Measurements from ENCODE around the gene C1orf35. TPM values are rescaled to one million over a fixed set of nuclear protein-coding genes. Genes with fewer than 3 reads are reported as not detected.

Gene C1orf35
- total and polyA plus RNA-seq, 2 experiments from 2014 or later = 12.3 to 24.6 TPM

DNA sequence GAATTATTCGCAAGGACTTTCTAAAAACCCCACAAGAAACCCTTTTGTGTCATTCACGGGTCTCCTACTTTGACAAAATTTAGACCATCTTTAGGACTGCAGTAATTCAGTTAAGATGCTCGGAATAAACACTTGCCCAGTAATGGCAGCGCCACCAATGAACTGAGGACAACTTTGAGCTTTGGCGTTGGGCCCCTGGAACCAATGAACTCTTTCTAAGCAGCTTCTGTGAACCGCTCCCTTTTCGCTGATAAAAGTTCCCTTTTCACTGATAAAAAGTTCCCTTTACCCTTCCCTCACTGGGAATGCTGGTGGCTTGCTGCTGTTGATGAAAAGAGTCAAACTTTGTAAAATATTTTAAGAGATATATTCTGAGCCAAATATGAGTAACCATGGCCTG, 7.4 kb upstream of the C1orf35 start:
- Histone ChIP-seq H3K27me3 (no peaks in the 10 kb centered on the region), H3K4me3 (no peak overlapping the region), H3K4me1 (ENCODE audit: insufficient read depth) (peaks cover 12% of the 10 kb centered on the region), H3K9me2 (replicated peaks; ENCODE audit: insufficient read depth) (no peaks in the 10 kb centered on the region), H3K9me3 (ENCODE audit: low read depth) (no peaks in the 10 kb centered on the region), H2AFZ (peak overlapping the region; percentile 55), H3K79me2 (peaks cover 13% of the 10 kb centered on the region), H3K4me2 (peak overlapping the region; percentile 80), H3K36me3 (replicated peaks; ENCODE audit: insufficient read depth, low read depth) (no peaks in the 10 kb centered on the region), H4K20me1 (ENCODE audit: insufficient read depth, poor library complexity, severe bottlenecking) (no peaks in the 10 kb centered on the region), H3K27ac (peak overlapping the region; percentile 93)
- TF ChIP-seq, protein P1, sequence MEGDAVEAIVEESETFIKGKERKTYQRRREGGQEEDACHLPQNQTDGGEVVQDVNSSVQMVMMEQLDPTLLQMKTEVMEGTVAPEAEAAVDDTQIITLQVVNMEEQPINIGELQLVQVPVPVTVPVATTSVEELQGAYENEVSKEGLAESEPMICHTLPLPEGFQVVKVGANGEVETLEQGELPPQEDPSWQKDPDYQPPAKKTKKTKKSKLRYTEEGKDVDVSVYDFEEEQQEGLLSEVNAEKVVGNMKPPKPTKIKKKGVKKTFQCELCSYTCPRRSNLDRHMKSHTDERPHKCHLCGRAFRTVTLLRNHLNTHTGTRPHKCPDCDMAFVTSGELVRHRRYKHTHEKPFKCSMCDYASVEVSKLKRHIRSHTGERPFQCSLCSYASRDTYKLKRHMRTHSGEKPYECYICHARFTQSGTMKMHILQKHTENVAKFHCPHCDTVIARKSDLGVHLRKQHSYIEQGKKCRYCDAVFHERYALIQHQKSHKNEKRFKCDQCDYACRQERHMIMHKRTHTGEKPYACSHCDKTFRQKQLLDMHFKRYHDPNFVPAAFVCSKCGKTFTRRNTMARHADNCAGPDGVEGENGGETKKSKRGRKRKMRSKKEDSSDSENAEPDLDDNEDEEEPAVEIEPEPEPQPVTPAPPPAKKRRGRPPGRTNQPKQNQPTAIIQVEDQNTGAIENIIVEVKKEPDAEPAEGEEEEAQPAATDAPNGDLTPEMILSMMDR (IDR thresholded peaks at IDR 0.05; ENCODE audit: poor library complexity) = no peak
- TF ChIP-seq EZH2phosphoT487 (IDR thresholded peaks at IDR 0.05; ENCODE audit: low read depth, severe bottlenecking, unreplicated experiment) = no peak
- no peak for TF ChIP-seq EZH2 (IDR thresholded peaks at IDR 0.05; ENCODE audit: borderline replicate concordance)
- WGBS (ENCODE audit: low lambda C conversion rate, missing lambda C conversion rate) = 78% methylated on average over 7 of the region's 7 CpGs
- no peak for DNase-seq (ENCODE audit: low spot score)

DNA sequence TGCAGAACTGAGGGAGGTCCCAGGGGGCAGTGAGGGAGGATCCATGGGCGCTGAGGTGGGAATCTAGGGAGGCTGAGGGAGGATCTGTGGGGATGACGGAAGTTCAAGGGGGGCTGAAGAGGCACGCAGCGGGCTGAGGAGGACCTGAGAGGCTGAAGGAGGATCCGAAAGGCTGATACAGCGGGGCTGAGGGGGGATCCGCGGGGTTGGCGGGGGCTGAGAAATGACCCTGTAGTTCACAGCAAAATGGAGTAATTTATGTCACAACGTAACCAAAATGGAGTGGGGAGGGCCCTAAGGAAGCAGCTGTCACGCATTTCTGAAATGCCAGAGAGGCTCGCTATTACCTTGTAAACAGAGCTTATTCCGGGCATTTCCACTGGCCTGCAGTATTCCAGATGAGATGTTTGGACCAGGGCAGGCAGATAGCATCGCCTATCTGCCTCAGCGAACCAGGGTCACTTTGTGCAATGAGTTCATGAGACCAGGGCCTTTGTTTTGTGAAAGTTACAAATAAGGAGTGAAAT, 6.9 kb upstream of the C1orf35 start:
- DNase-seq (ENCODE audit: low spot score) = peak; percentile 71
- TF ChIP-seq EZH2phosphoT487 (IDR thresholded peaks at IDR 0.05; ENCODE audit: low read depth, severe bottlenecking, unreplicated experiment) = no peak
- TF ChIP-seq, protein P1 (IDR thresholded peaks at IDR 0.05; ENCODE audit: poor library complexity) = no peak
- TF ChIP-seq EZH2 (IDR thresholded peaks at IDR 0.05; ENCODE audit: borderline replicate concordance) = no peak
- no peaks in the 10 kb centered on the region for H3K27me3 ChIP-seq
- peak overlapping the region; percentile 63 for H3K4me3 ChIP-seq
- peak overlapping the region; percentile 93 for H3K27ac ChIP-seq
- no peaks in the 10 kb centered on the region for H3K9me2 ChIP-seq (replicated peaks; ENCODE audit: insufficient read depth)
- H3K79me2 ChIP-seq = peaks cover 13% of the 10 kb centered on the region
- WGBS (ENCODE audit: low lambda C conversion rate, missing lambda C conversion rate) = 25% methylated on average over 13 of the region's 15 CpGs
- H2AFZ ChIP-seq = peak overlapping the region; percentile 55
- peaks cover 12% of the 10 kb centered on the region for H3K4me1 ChIP-seq (ENCODE audit: insufficient read depth)
- no peaks in the 10 kb centered on the region for H3K36me3 ChIP-seq (replicated peaks; ENCODE audit: insufficient read depth, low read depth)
- H4K20me1 ChIP-seq (ENCODE audit: insufficient read depth, poor library complexity, severe bottlenecking) = no peaks in the 10 kb centered on the region
- peak overlapping the region; percentile 80 for H3K4me2 ChIP-seq
- no peaks in the 10 kb centered on the region for H3K9me3 ChIP-seq (ENCODE audit: low read depth)

DNA sequence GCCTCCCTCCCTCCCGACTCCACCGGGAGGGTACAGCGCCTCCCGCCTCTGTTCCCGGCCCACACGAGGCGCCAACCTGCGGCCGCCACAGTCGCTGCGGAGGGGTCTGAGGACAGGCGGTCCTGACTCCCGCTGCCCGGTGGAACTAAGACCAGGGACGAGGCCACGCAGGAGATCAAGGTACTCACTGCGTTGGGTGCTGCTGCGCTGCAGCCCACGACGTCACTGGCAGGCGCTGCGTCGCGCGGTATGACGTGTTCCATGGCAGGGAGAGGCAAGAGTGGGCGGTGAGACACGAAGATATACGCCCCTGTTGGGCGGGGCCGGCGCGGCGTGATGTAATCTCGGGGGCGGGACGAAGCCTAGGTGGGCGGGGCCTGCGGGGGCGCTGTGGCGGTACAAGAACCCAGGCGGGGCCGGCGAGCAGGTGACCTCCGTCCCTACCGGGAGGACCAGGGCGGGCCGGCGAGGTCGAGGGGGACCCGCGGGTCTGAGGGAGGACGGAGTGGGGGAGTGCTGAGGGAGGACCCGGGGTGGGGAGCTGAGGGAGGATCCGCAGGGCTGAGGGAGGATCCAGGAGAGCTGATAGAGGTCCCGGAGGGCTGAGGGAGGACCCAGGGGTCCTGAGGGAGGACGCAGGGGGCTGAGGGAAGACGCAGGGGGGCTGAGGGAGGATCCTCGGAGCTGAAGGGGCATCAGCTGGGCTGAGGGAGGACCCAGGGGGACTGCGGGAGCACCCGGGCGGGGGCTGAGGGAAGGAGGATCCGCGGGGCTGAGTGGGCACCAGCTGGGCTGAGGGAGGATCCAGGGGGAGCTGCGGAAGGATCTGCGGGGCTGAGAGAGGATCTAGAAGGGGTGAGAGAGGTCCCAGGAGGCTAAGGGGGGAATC, 6.2 kb upstream of the C1orf35 start, which contains the start of gene MRPL55:
TSS of gene MRPL55 (minus strand) at position 227 of the 889 bp plus-strand sequence. CDS start 1,039 bp downstream, outside the sequence.
- peak within 1 kb of the TSS; percentile 93 for H3K4me2 ChIP-seq
- peak within 1 kb of the TSS; percentile 78 for H2AFZ ChIP-seq
- no peaks in the 10 kb centered on the region for H3K9me2 ChIP-seq (replicated peaks; ENCODE audit: insufficient read depth)
- peak within 1 kb of the TSS; percentile 94 for H3K27ac ChIP-seq
- TF ChIP-seq EZH2phosphoT487 (IDR thresholded peaks at IDR 0.05; ENCODE audit: low read depth, severe bottlenecking, unreplicated experiment) = no peak
- TF ChIP-seq EZH2 (IDR thresholded peaks at IDR 0.05; ENCODE audit: borderline replicate concordance) = no peak
- TF ChIP-seq, protein P1 (IDR thresholded peaks at IDR 0.05; ENCODE audit: poor library complexity) = no peak
- peak; percentile 99 for DNase-seq (ENCODE audit: low spot score)
- H3K4me1 ChIP-seq (ENCODE audit: insufficient read depth) = peaks cover 12% of the 10 kb centered on the region
- no peaks in the 10 kb centered on the region for H3K27me3 ChIP-seq
- peaks cover 13% of the 10 kb centered on the region for H3K79me2 ChIP-seq
- peak within 1 kb of the TSS; percentile 96 for H3K4me3 ChIP-seq
- H4K20me1 ChIP-seq (ENCODE audit: insufficient read depth, poor library complexity, severe bottlenecking) = no peaks in the 10 kb centered on the region
- H3K9me3 ChIP-seq (ENCODE audit: low read depth) = no peaks in the 10 kb centered on the region
- WGBS (ENCODE audit: low lambda C conversion rate, missing lambda C conversion rate) = under 1% methylated on average over 46 of the region's 66 CpGs
- no peaks in the 10 kb centered on the region for H3K36me3 ChIP-seq (replicated peaks; ENCODE audit: insufficient read depth, low read depth)

Data from hepatocyte (in vitro differentiated cells).